Heart right ventricle (tissue), 16 donors: ENCODE results near the gene PLB1. TPM values are rescaled to one million over a fixed set of nuclear protein-coding genes. Genes with fewer than 3 reads are reported as not detected.

ENCODE experiments used
- ATAC-seq, 8 donors: fragments of 200-7000 bp; cut with Tn5 transposase; one replicate each; pipeline ENCODE4 v1.9.1; 2020; ENCODE audit warnings: mild to moderate bottlenecking in 8 of 8, moderate library complexity in 8 of 8, moderate number of reproducible peaks in 1 of 8
- DNase-seq, 2 donors: peaks; one replicate each; pipeline ENCODE4 v3.0.0-alpha.2; 2020
- H3K27ac ChIP-seq, 10 donors: fragments of 200-600 bp; sonication (generic) in 2 of 10; one replicate each; pipeline versions ENCODE4 v1.5.0 to v1.8.0; 2020 to 2022; ENCODE audit warnings: mild to moderate bottlenecking in 3 of 10
- H3K27me3 ChIP-seq, 7 donors: fragments of 200-600 bp; one replicate each; pipeline ENCODE4 v1.8.0; 2021 to 2022; ENCODE audit warnings: mild to moderate bottlenecking in 2 of 7
- H3K36me3 ChIP-seq, 9 donors: fragments of 200-600 bp; sonication (generic) in 1 of 9; one replicate each; pipeline versions ENCODE4 v1.5.0 to v1.8.0; 2020 to 2022; ENCODE audit warnings: mild to moderate bottlenecking in 2 of 9
- H3K4me1 ChIP-seq, 9 donors: fragments of 200-600 bp; sonication (generic) in 1 of 9; one replicate each; pipeline versions ENCODE4 v1.5.0 to v1.8.0; 2020 to 2022; ENCODE audit warnings: mild to moderate bottlenecking in 4 of 9
- H3K4me3 ChIP-seq, 10 donors: fragments of 200-600 bp; sonication (generic) in 2 of 10; one replicate each; pipeline versions ENCODE4 v1.5.0 to v1.8.0; 2020 to 2022; ENCODE audit warnings: mild to moderate bottlenecking in 7 of 10, moderate library complexity in 2 of 10
- H3K9me3 ChIP-seq, 11 donors: fragments of 200-600 bp in 10 of 11; sonication (generic) in 2 of 11; one replicate each; pipeline versions ENCODE4 v1.5.0 to v1.8.0; 2013 to 2022; ENCODE audit warnings: mild to moderate bottlenecking in 2 of 11, control low read depth in 1 of 11, moderate library complexity in 1 of 11
- WGBS, 2 donors: extraction: QIAGEN DNeasy Blood & Tissue Kit; methylation state at CpG; one replicate each; pipeline ENCODE4 v1.1.7; 2013; ENCODE audit warnings: inconsistent platforms in 1 of 2; 5-methylcytosine and 5-hydroxymethylcytosine counted together
- intact Hi-C, 10 donors: fragments of 100-400 bp; cut with DNase I; formaldehyde crosslinking; loops; one replicate each; pipeline versions ENCODE4 v1.11.1 to v1.14.2; 2022
- polyA plus RNA-seq, 2 donors: library from polyadenylated mRNA; stranded (reverse); fragments of 200-250 nt; gene quantifications; one replicate each; pipeline ENCODE4 v1.2.3, GENCODE V29; 2013
- total RNA-seq, 10 donors: library from RNA; stranded (reverse); fragmentation: NEBNext Ultra II Directional in 3 of 10; extraction: Animal tissue kit (Norgen Biotek cat#: 25700) in 3 of 10; gene quantifications; one replicate each; pipeline versions ENCODE4 v1.2.1 to v1.2.4, GENCODE V29; 2021 to 2023
- TF ChIP-seq, protein P1 (sequence below), 9 donors: fragments of 200-600 bp; sonication (generic) in 2 of 9; IDR thresholded peaks; one replicate each; pipeline versions ENCODE4 v1.5.0 to v1.8.0; 2021 to 2022; ENCODE audit warnings: antibody characterized with exemption in 9 of 9, mild to moderate bottlenecking in 5 of 9, moderate library complexity in 1 of 9
- donor health status: Arrhythmogenic right ventricular cardiomyopathy.
- donor health status: ischemic (EF 13 %, LVEDD 7.1; RV severe dilation, severe dysfunction).
- donor health status: healthy with polysubstance abuse.
- donor health status: DM: no; HTN: yes; CAD: no.
- donor health status: DM: no; HTN: no; CAD: no.
- donor health status: ischemic (EF 25% LVEDD 6.9; RV normal size, moderate dysfunction).
- donor health status: ischemic (EF 25% LVEDD 5.7; RV mildly dilated, moderate dysfunction).
- donor health status: healthy.
- donor health status: DM: yes; HTN: yes; CAD: no.
- donor health status: Ischemic cardiomyopathy.
- donor health status: ischemic (EF 35%, LVEDD 5.7; RV mildly dilated, moderate dysfunction).
- donor health status: nonischemic (EF 11% LVEDD 7.7; RV severe dilation, severe dysfunction).
- donor health status: DM: yes; HTN: yes; CAD: no.
- donor health status: PGD.
- donor health status: ischemic (EF 29% LVEDD 5.4; RV normal size, mild dysfunction).
- donor health status: nonischemic (EF 23%, LVEDD 6.1; RV moderate dilation, normal function).

PLB1 gene
- total and polyA plus RNA-seq, 12 donors = 0.34 to 6.1 (median 1.4) TPM

GRCh38 chr2:28612131-28612812 is 116.4 kb downstream of the PLB1 start:
- Histone ChIP-seq H3K4me3 (no peak overlapping the region), H3K9me3 (no peaks in the 10 kb centered on the region), H3K27ac (no peak overlapping the region), H3K36me3 (peaks cover 0 to 20% (median 0%) of the 10 kb centered on the region in 9 donors), H3K4me1 (peaks cover 0 to 24% (median 13%) of the 10 kb centered on the region in 9 donors), H3K27me3 (no peaks in the 10 kb centered on the region)
- no peak for DNase-seq
- TF ChIP-seq, protein P1, sequence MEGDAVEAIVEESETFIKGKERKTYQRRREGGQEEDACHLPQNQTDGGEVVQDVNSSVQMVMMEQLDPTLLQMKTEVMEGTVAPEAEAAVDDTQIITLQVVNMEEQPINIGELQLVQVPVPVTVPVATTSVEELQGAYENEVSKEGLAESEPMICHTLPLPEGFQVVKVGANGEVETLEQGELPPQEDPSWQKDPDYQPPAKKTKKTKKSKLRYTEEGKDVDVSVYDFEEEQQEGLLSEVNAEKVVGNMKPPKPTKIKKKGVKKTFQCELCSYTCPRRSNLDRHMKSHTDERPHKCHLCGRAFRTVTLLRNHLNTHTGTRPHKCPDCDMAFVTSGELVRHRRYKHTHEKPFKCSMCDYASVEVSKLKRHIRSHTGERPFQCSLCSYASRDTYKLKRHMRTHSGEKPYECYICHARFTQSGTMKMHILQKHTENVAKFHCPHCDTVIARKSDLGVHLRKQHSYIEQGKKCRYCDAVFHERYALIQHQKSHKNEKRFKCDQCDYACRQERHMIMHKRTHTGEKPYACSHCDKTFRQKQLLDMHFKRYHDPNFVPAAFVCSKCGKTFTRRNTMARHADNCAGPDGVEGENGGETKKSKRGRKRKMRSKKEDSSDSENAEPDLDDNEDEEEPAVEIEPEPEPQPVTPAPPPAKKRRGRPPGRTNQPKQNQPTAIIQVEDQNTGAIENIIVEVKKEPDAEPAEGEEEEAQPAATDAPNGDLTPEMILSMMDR (IDR thresholded peaks at IDR 0.05) = no peak
- 83 to 90% methylated on average over 9 of the region's 9 CpGs for WGBS, 2 donors
- ATAC-seq = no peak
- intact Hi-C loops = no loop called here

DNA sequence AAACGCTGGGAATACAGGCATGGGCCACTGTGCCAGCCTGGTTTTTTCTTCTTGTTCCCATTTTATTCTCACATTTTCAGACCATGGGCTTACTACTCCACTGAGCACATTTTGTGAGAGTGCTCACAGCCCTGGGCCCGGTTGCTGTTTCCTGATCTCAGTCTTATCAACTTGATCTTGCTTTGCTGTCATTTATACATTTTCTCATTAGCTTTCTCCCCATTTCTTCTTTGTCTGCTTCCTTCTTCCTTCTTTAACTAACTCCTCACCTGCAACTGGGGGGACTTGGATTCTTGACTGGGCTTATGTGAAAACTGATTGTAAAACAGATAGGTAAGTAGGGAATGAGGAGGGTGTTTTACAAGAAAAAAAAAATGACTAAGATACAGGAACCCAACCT is 117.3 kb downstream of the PLB1 start:
- no peak for ATAC-seq
- H3K27ac ChIP-seq = peak overlapping the region in 1 of 10 donors; percentile 31
- H3K9me3 ChIP-seq = no peaks in the 10 kb centered on the region
- intact Hi-C loops = no loop called here
- TF ChIP-seq, protein P1 (IDR thresholded peaks at IDR 0.05) = no peak
- H3K36me3 ChIP-seq = peaks cover 0 to 23% (median 0%) of the 10 kb centered on the region in 9 donors
- peaks cover 0 to 15% (median 4%) of the 10 kb centered on the region in 9 donors for H3K4me1 ChIP-seq
- H3K27me3 ChIP-seq = no peaks in the 10 kb centered on the region
- WGBS, 2 donors = 67 to 74% methylated on average over 2 of the region's 2 CpGs
- DNase-seq = no peak
- no peak overlapping the region for H3K4me3 ChIP-seq

- Histone ChIP-seq H3K27ac (peak overlapping the region in 1 of 10 donors; percentile 1), H3K36me3 (peaks cover 0 to 23% (median 0%) of the 10 kb centered on the region in 9 donors), H3K27me3 (no peaks in the 10 kb centered on the region), H3K4me1 (peaks cover 0 to 8% (median 0%) of the 10 kb centered on the region in 9 donors), H3K9me3 (no peaks in the 10 kb centered on the region), H3K4me3 (no peak overlapping the region)
- ATAC-seq = no peak
- TF ChIP-seq, protein P1 (IDR thresholded peaks at IDR 0.05) = no peak
- WGBS, 2 donors = 68 to 70% methylated on average over 11 of the region's 11 CpGs
- DNase-seq = no peak
- intact Hi-C loops = no loop called here
Measured at GRCh38 chr2:28613633-28614501, 118.0 kb downstream of the PLB1 start.

- H3K9me3 ChIP-seq = no peaks in the 10 kb centered on the region
- DNase-seq (no peak), ATAC-seq (no peak)
- intact Hi-C loops = no loop called here
- no peak overlapping the region for H3K27ac ChIP-seq
- H3K27me3 ChIP-seq = no peaks in the 10 kb centered on the region
- H3K4me3 ChIP-seq = no peak overlapping the region
- peaks cover 0 to 23% (median 0%) of the 10 kb centered on the region in 9 donors for H3K36me3 ChIP-seq
- TF ChIP-seq, protein P1 (IDR thresholded peaks at IDR 0.05) = no peak
- 93% methylated on average over 6 of the region's 6 CpGs for whole genome bisulfite sequencing, 2 donors
- peaks cover 0 to 18% (median 8%) of the 10 kb centered on the region in 9 donors for H3K4me1 ChIP-seq
Measured at GRCh38 chr2:28615706-28616105, 119.8 kb downstream of the PLB1 start.
